ENCODE data around the gene CCL4. TPM values are rescaled to one million over a fixed set of nuclear protein-coding genes. Genes with fewer than 3 reads are reported as not detected.

The CCL4 gene
- total RNA-seq, 1 experiment from 2014 or later = not detected

- Histone ChIP-seq H3K79me1 (ENCODE audit: insufficient read depth, low read depth, low read length, poor library complexity, severe bottlenecking) (no peaks in the 10 kb centered on the region), H3K9me3 (ENCODE audit: control insufficient read depth, low read depth, low read length) (no peaks in the 10 kb centered on the region), H4K5ac (ENCODE audit: insufficient read length, low read depth, low read length) (no peak overlapping the region), H4K8ac (replicated peaks; ENCODE audit: insufficient read length, low read depth, low read length) (no peak overlapping the region), H3K79me2 (ENCODE audit: insufficient read depth, low read length) (no peaks in the 10 kb centered on the region), H4K91ac (ENCODE audit: insufficient read length, low read depth, low read length) (no peak overlapping the region), H3T11ph (ENCODE audit: low read length) (no peak overlapping the region), H3K14ac (ENCODE audit: insufficient read depth, low read length) (no peak overlapping the region), H3K23ac (ENCODE audit: insufficient read length, low read depth, low read length) (no peak overlapping the region), H4K20me1 (ENCODE audit: control insufficient read depth, insufficient read depth, insufficient read length) (no peaks in the 10 kb centered on the region), H2AFZ (ENCODE audit: low read length) (no peak overlapping the region), H2BK20ac (ENCODE audit: low read depth, low read length, poor library complexity, severe bottlenecking) (no peak overlapping the region), H3K9ac (ENCODE audit: extremely low read depth, insufficient read length, low read length) (no peak overlapping the region), H3K56ac (ENCODE audit: insufficient read length, low read depth, low read length) (no peak overlapping the region), H3K4me1 (ENCODE audit: insufficient read depth, low read length) (no peaks in the 10 kb centered on the region), H3K27me3 (ENCODE audit: insufficient read depth, low read length) (no peaks in the 10 kb centered on the region), H3K23me2 (ENCODE audit: insufficient read length, low read depth, low read length, poor library complexity, severe bottlenecking) (no peaks in the 10 kb centered on the region), H2AK5ac (ENCODE audit: insufficient read length, low read length) (no peak overlapping the region), H3K4me2 (ENCODE audit: insufficient read depth, insufficient read length, low read length) (no peak overlapping the region), H2BK12ac (ENCODE audit: insufficient read length, low read depth, low read length) (no peak overlapping the region), H3K27ac (ENCODE audit: insufficient read length, low read depth, low read length) (no peak overlapping the region), H3K18ac (ENCODE audit: insufficient read length, low read depth, low read length) (no peak overlapping the region), H2BK5ac (ENCODE audit: insufficient read length, low read length) (no peak overlapping the region), H3K4ac (ENCODE audit: low read depth, low read length) (no peak overlapping the region), H2BK15ac (ENCODE audit: low read depth, low read length) (no peak overlapping the region), H2BK120ac (ENCODE audit: low read depth, low read length, poor library complexity, severe bottlenecking) (no peak overlapping the region)
- Mint-ChIP-seq H3K4me3 (no peak overlapping the region), H3K4me1 (peaks cover 4 to 7% of the 10 kb centered on the region in 2 experiments; a peak in 3 of 4 replicates), H3K27ac (no peak overlapping the region), H3K27me3 (ENCODE audit: low read depth) (peaks cover 2% of the 10 kb centered on the region; the same call in 1 of the 2 replicates), H3K9me3 (no peaks in the 10 kb centered on the region; a peak in 2 of 5 replicates), H3K36me3 (ENCODE audit: insufficient read depth in 1 of 3, low read depth in 3 of 3) (no peaks in the 10 kb centered on the region)
- no peak for TF ChIP-seq CTCF (conservative IDR thresholded peaks at IDR 0.05)
- DNase-seq = no peak
- no CpG with 5 or more reads among the region's 3 CpGs for WGBS (ENCODE audit: extremely low coverage, insufficient read length, low lambda C conversion rate)
Measured at GRCh38 chr17:36070427-36070826, 33.2 kb upstream of the CCL4 start.

All from H9 (cell line).